Measurements from ENCODE around the gene RPL35.

The RPL35 gene

GRCh38 chr9:124820698-124821623 is 40.8 kb downstream of the RPL35 start:
- no peak for DNase-seq (ENCODE audit: low spot score)

GRCh38 chr9:124818431-124819281 is 43.1 kb downstream of the RPL35 start:
- peak; percentile 80 for DNase-seq (ENCODE audit: low spot score)

- no peak for DNase-seq (ENCODE audit: low spot score)
Measured at GRCh38 chr9:124815601-124816000, 46.2 kb downstream of the RPL35 start.

- DNase-seq (ENCODE audit: low spot score) = no peak
Measured at GRCh38 chr9:124814164-124814535, 47.6 kb downstream of the RPL35 start.

- DNase-seq (ENCODE audit: low spot score) = no peak
Measured at GRCh38 chr9:124813501-124814163, 48.1 kb downstream of the RPL35 start.

- DNase-seq (ENCODE audit: low spot score) = no peak
Measured at GRCh38 chr9:124813041-124813440, 48.7 kb downstream of the RPL35 start.

- peak; percentile 97 for DNase-seq (ENCODE audit: low spot score)
Measured at GRCh38 chr9:124812441-124812876, 49.3 kb downstream of the RPL35 start.

- peak; percentile 84 for DNase-seq (ENCODE audit: low spot score)
Measured at GRCh38 chr9:124810663-124811355, 50.9 kb downstream of the RPL35 start.

GRCh38 chr9:124809741-124810500 is 51.8 kb downstream of the RPL35 start:
- no peak for DNase-seq (ENCODE audit: low spot score)

- no peak for DNase-seq (ENCODE audit: low spot score)
Measured at GRCh38 chr9:124809211-124809610, 52.5 kb downstream of the RPL35 start.

- no peak for DNase-seq (ENCODE audit: low spot score)
Measured at GRCh38 chr9:124808246-124808956, 53.4 kb downstream of the RPL35 start.

Measured in kidney tubule cell (primary cell).